HG03439 (cell line): ENCODE measurements around the gene CTBP1.

Experiments used
- ATAC-seq: cut with Tn5 transposase; IDR thresholded peaks from one replicate; pipeline ENCODE4 v1.9.1; 2021; ENCODE audit warnings: mild to moderate bottlenecking, moderate library complexity; ENCODE audit not compliant: unreplicated experiment

CTBP1 gene

GRCh38 chr4:1177274-1178141 is 71.4 kb downstream of the CTBP1 start:
- ATAC-seq = no peak

- ATAC-seq = no peak
Measured at GRCh38 chr4:1176398-1177273, 72.3 kb downstream of the CTBP1 start.

GRCh38 chr4:1175635-1176229 is 73.2 kb downstream of the CTBP1 start:
- ATAC-seq = no peak

- ATAC-seq = no peak
Measured at GRCh38 chr4:1174941-1175634, 73.8 kb downstream of the CTBP1 start.

- ATAC-seq = no peak
Measured at GRCh38 chr4:1172971-1173757, 75.8 kb downstream of the CTBP1 start.

- no peak for ATAC-seq
Measured at GRCh38 chr4:1172228-1172851, 76.6 kb downstream of the CTBP1 start, which contains the start of gene SPON2. TSS of gene SPON2 (minus strand) at chr4:1172583.

- no peak for ATAC-seq
Measured at GRCh38 chr4:1171311-1172227, 77.4 kb downstream of the CTBP1 start.

- no peak for ATAC-seq
Measured at GRCh38 chr4:1170976-1171310, 78.0 kb downstream of the CTBP1 start.

- no peak for ATAC-seq
Measured at GRCh38 chr4:1170156-1170975, 78.6 kb downstream of the CTBP1 start.

GRCh38 chr4:1169691-1170096 is 79.2 kb downstream of the CTBP1 start:
- no peak for ATAC-seq

- ATAC-seq = no peak
Measured at GRCh38 chr4:1169171-1169671, 79.7 kb downstream of the CTBP1 start.

GRCh38 chr4:1168191-1169101 is 80.5 kb downstream of the CTBP1 start:
- no peak for ATAC-seq

GRCh38 chr4:1167244-1167949 is 81.5 kb downstream of the CTBP1 start:
- peak; percentile 69 for ATAC-seq

- ATAC-seq = peak; percentile 10
Measured at GRCh38 chr4:1166509-1167243, 82.3 kb downstream of the CTBP1 start.

GRCh38 chr4:1164956-1165545 is 83.9 kb downstream of the CTBP1 start:
- ATAC-seq = no peak
